EL (cell line): ENCODE measurements around the gene MBTPS1.

Experiments used
- DNase-seq: peaks from one replicate; pipeline ENCODE4 v3.0.0-alpha.2; 2016

Gene MBTPS1

DNA sequence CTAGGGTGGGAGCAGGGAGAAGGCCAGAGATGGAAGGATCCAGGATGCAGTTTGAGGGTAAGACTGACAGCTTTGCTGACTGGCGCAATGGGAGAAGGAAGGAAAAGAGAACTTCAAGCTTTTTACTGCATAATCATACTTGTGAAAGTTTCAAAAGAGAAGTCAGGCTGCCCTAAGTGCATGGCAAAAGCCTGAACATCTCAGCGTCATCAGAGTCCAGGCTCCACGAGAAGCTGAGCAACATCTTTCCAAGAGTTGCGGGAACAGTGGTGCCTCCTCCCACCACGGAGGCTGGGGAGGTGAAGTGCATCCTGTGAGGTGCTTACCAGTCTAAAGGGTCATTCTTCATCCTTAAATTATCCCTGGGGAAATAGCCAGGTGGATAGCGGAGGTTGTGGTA, 47.2 kb downstream of the MBTPS1 start:
- DNase-seq: no peak

DNA sequence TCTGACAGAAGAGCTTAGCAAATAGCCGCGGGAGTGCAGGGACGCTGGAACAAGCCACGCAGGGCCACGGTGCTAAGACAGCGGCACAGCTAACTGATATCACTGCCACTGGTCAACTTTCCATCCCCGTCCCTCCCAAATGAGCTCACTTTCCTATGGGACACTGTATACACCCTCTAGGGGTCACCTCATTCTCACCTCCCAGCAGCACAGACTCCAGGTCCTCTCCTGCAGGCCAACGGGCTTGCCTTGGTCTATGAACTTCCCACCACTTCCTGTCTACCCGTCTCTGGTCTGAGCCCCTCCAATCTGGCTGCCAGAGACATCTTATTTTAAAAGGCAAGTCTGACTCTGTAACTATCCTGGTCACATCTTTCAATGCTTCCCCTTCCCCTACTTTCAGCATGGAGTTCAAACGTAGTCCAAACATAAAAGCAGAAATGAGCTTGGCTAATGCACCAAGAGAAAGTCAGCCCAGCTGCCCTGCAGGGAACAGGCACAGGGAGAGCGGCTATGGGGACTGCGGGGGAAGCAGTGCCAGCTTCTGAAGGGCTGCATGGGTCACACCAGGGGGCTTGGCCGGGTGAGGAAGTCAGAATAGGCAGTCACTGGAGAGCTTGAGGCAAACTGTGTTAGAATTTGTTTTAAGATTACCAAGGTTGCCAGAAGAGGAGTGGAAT, 47.8 kb downstream of the MBTPS1 start:
- DNase-seq: no peak

GRCh38 chr16:84068041-84068440, 48.7 kb downstream of the MBTPS1 start:
- no peak for DNase-seq

- DNase-seq: no peak
These were observed 49.1 kb downstream of the MBTPS1 start for GRCh38 chr16:84067640-84068039.

DNA sequence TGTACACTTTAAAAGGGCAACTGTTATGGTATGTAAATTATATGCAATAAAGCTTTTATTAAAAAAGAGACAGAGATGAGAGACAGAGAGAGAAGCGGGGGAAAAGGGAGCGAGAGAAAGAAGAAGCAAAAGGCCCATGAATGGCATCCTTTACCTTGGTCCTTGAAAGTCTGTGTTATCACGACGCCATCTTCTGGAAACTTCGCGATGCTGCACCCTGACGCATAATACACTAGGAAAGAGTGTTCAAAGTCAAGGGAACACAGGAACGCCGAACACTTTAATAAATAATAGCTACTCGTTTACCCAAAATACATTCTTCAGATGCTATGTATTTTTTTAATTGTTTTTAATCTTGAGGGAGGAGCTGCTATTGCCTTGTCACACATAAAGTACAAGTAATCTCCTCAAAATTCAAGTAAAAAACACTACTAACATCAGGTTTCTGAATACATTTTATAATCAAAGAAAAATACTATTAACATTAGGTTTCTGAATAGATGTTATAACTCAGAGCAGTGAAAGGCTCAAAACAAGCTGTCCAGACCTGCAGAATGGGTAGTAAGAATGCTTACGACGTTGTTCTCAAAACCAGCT, 51.1 kb downstream of the MBTPS1 start:
- peak; percentile 50 for DNase-seq

GRCh38 chr16:84063980-84064379, 52.8 kb downstream of the MBTPS1 start:
- no peak for DNase-seq

DNA sequence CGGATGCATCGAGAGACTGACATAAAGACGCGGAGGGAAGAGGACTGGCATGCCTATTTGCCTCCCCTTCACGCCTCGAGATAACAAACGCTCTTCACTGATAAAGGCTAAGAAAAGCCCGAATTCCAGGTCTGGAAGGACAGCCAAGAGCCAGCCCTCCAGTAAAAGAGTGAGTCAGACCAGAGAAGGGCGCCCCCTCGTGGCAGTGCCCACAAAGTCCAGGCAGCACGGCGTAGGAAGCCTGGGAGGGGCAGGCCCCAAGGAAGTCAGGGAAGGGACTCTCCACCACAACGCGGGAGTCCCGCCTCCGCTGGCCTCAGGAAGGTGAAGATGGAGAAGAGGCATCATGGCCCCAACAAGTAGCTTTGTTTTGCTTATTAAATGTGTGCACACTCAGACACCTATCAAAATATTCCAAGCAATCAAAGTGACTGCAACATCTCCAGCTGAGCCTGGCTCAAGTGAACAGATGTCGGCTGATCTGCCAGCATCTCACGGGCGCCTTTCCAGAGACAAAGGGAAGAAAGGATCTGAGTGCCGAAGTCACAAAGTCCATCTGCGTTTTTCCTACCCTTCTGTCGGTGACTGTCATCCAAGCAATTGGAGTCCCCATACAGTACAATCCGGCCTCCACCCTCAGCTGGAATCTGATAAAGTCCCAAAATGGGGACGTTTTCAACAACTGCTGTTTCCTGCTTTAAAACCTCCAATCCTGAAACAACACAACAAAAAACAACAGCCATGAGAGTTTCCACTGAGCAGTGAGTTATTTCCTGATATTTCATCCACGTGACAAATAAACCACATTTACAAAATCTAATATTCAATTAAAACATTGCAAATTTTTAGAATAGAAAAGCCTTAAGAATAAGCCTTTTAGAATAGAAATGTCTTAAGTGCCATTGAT, 53.8 kb downstream of the MBTPS1 start:
- peak; percentile 73 for DNase-seq

- no peak for DNase-seq
These were observed 55.4 kb downstream of the MBTPS1 start for GRCh38 chr16:84061236-84061819.

- DNase-seq: no peak
These were observed 56.5 kb downstream of the MBTPS1 start for GRCh38 chr16:84059946-84060901.

- DNase-seq: no peak
These were observed 57.6 kb downstream of the MBTPS1 start for GRCh38 chr16:84059111-84059510.

GRCh38 chr16:84058664-84059063, 58.1 kb downstream of the MBTPS1 start:
- DNase-seq: no peak

DNA sequence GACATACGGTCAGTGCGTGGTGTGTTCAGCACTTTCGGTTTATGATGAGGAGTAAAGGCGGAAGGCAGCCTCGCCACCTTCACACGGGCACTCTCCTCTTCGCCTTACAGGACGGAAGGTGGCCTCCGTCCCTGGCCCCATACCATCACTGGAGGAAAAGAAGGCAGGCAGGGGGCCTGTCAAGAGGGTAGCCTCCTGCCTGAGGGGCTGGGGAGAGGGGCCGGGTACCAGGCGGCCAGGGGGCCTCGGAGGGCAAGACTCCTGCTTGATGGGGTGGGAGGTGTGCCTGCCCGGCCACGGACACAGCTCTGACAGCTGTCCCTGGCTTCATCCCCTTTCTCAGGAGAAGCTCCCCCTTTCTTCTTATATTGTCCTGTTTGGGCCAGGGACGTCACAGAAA, 58.5 kb downstream of the MBTPS1 start:
- DNase-seq: no peak

- no peak for DNase-seq
These were observed 59.8 kb downstream of the MBTPS1 start for GRCh38 chr16:84056933-84057332.

DNA sequence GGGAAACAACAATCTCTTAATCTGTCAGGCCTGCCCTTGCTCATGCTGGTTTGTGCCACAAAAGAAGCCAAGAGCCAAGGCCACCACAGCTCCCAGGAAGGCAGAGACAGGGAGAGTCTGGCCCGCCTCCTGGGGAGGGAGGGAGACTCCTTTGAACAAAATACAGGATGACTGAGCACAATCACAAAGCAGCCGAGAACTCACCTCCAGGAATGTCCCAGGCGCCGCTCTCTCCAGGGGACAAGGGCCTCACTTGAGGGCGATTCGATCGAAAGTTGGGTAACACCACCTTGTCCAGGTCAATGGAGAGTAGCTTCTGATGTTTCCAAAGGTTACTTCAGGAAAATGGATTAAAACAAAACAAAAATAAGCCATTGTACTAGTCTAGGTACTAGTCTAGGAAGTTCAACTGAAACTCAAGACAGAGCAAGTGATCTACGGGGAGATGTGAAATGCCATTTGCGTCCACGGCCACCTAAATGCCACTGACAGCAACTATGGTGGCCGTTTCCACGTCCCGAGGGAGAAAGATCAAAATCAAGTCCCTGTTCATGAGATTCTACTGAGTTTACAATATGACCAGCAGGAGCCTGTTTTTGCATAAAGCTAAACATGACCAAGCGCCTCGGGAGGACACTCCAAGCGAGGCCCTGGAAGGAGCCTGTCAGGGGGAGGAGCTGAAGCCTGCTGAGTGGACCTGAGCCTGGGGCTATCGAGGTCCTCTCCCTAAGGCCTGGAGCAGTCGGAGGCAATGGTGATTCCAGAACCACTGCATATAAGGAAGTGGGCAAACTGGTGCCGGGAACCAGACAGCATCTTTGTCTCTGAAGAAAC, 60.7 kb downstream of the MBTPS1 start:
- DNase-seq: no peak

DNA sequence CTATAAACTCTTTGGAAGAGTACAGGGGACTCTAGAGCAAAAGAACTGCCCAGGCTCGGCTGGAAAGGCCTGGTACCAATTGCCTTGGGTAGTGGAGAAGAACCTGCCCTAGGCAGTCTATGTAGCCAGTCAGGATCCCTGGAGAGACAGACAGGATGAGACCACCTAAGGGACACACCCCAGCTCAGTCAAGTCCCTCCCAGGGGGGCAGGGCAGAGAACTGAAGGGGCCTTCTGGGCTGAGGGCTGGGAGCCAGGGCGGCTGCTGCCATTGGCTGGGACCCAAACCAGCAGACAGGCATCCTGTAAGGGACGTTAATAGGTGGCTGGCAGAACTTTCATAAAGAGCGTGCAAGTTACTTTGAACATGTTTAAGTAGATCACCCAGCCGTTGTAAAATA, 61.4 kb downstream of the MBTPS1 start:
- DNase-seq: no peak

GRCh38 chr16:84054916-84055315, 61.8 kb downstream of the MBTPS1 start:
- DNase-seq: no peak

DNA sequence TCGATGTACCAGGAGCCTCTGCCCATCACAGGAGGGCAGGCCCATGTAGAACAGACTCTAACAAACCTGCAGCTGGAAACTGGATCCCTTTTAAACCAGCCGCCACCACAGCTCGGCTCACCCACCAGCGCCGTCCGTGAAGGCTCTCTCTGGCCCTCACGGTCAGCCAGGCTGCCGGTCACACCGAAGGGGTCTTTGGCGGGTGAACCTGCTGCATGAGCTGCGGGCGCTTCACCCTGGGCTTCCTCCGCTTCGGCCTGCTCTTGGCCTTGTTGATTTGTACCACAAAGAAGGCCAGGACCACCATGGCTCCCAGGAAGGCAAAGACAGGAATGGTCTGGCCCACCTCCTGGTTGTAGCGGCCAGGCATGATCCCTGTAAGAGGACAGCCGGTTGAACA, 62.5 kb downstream of the MBTPS1 start:
- no peak for DNase-seq

DNA sequence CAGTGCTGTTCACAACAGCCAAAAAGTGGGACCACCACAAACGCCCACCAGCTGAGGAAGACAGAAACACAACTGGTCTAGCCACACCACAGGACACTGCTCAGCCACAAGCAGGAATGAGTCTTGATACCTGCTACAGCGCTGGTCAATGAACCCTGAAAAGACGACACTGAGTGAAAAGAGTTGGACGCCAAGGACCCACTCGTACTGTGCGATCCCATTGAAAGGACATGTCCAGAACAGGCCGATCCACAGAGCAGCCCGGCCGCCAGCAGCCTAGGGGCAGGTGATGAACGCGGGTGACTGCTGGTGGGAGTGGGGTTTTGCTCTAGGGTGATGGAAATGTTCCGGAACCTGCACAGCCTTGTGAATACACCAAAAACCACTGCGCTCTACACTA, 63.5 kb downstream of the MBTPS1 start:
- no peak for DNase-seq

- no peak for DNase-seq
These were observed 64.6 kb downstream of the MBTPS1 start for GRCh38 chr16:84052071-84052622.

GRCh38 chr16:84050316-84050715, 66.4 kb downstream of the MBTPS1 start:
- DNase-seq: no peak
